GM11168 (cell line): ENCODE results near the gene COL9A3.
"Not testable (repeated sequence)": the region's sequence is repeated elsewhere in the genome, so short reads cannot be mapped to it uniquely, and the experiment has no call there.

ENCODE experiments used
- in situ Hi-C: fragments of 300-500 bp; cut with MboI; formaldehyde crosslinking; loops from one replicate; pipeline ENCODE4 v1.12.0; 2022; ENCODE audit warnings: low sequenced_read_pairs; ENCODE audit not compliant: unreplicated experiment

COL9A3 gene

GRCh38 chr20:62848917-62849316, 32.1 kb downstream of the COL9A3 start:
- in situ Hi-C loops = not testable (repeated sequence)

GRCh38 chr20:62849431-62849830, 32.6 kb downstream of the COL9A3 start:
- in situ Hi-C loops = no loop called here

GRCh38 chr20:62850333-62850974, 33.6 kb downstream of the COL9A3 start:
- in situ Hi-C loops = no loop called here

GRCh38 chr20:62852196-62852595, 35.3 kb downstream of the COL9A3 start:
- in situ Hi-C loops = no loop called here

- in situ Hi-C loops = no loop called here
Measured at GRCh38 chr20:62852841-62853240, 36.0 kb downstream of the COL9A3 start.

- in situ Hi-C loops = not testable (repeated sequence)
Measured at GRCh38 chr20:62853304-62853703, 36.5 kb downstream of the COL9A3 start.

- in situ Hi-C loops = no loop called here
Measured at GRCh38 chr20:62854121-62854520, 37.3 kb downstream of the COL9A3 start.

GRCh38 chr20:62855120-62855519, 38.3 kb downstream of the COL9A3 start:
- in situ Hi-C loops = no loop called here

- in situ Hi-C loops = no loop called here
Measured at GRCh38 chr20:62856931-62857619, 40.2 kb downstream of the COL9A3 start.

GRCh38 chr20:62858058-62858830, 41.4 kb downstream of the COL9A3 start:
- in situ Hi-C loops = no loop called here

GRCh38 chr20:62859721-62860120, 42.9 kb downstream of the COL9A3 start:
- in situ Hi-C loops = no loop called here

- in situ Hi-C loops = no loop called here
Measured at GRCh38 chr20:62860391-62860923, 43.6 kb downstream of the COL9A3 start.

GRCh38 chr20:62860924-62861691, 44.3 kb downstream of the COL9A3 start:
- in situ Hi-C loops = no loop called here

GRCh38 chr20:62861726-62862336, 45.0 kb downstream of the COL9A3 start, which contains the start of gene TCFL5:
TCFL5 (minus strand) TSS chr20:62861822; CDS start chr20:62861670, 152 bp downstream.
- in situ Hi-C loops = no loop called here

GRCh38 chr20:62864207-62864606, 47.4 kb downstream of the COL9A3 start:
- in situ Hi-C loops = no loop called here

GRCh38 chr20:62872184-62872847, 55.5 kb downstream of the COL9A3 start:
- in situ Hi-C loops = no loop called here

GRCh38 chr20:62872862-62873261, 56.0 kb downstream of the COL9A3 start:
- in situ Hi-C loops = no loop called here

GRCh38 chr20:62873280-62873679, 56.4 kb downstream of the COL9A3 start:
- in situ Hi-C loops = no loop called here

GRCh38 chr20:62873681-62874031, 56.8 kb downstream of the COL9A3 start:
- in situ Hi-C loops = not testable (repeated sequence)
